ENCODE measurements around the gene APBA2.

DNA sequence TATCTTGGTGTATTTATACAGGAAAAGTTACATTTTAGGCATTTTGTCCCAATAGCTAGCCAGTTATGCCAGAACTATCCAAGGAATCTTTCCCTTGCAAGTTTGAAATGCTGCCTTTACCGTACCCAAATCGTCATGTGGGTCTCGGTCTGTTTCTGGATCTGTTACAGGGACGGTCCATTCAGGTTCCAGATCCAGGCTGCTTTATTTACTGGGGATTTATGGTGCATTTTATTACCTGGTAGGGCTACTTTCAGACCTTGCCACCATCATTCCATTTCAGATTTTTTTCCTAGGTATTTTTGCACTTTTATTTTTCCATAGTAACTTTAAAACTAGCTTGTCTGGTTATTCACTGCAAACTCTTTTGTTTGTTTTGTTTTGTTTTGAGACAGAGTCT, 197.4 kb downstream of the APBA2 start:
- TF ChIP-seq POLR2AphosphoS5 (IDR thresholded peaks at IDR 0.05) (no peak), CTCF (IDR thresholded peaks at IDR 0.05) (no peak), POLR2A (IDR thresholded peaks at IDR 0.05; ENCODE audit: low read depth) (no peak)
